ENCODE data around the gene PARD3.
"Not testable (repeated sequence)": the region's sequence is repeated elsewhere in the genome, so short reads cannot be mapped to it uniquely, and the experiment has no call there.

PARD3 gene

GRCh38 chr10:34707656-34708055 is 107.4 kb downstream of the PARD3 start:
- DNase-seq = no peak

- DNase-seq = not testable (repeated sequence)
Observed at GRCh38 chr10:34706992-34707391, 108.1 kb downstream of the PARD3 start.

- DNase-seq = no peak
Observed at GRCh38 chr10:34706147-34706546, 108.9 kb downstream of the PARD3 start.

GRCh38 chr10:34705563-34705962 is 109.5 kb downstream of the PARD3 start:
- DNase-seq = no peak

GRCh38 chr10:34704526-34705184 is 110.4 kb downstream of the PARD3 start:
- DNase-seq = no peak

- DNase-seq = no peak
Observed at GRCh38 chr10:34702982-34703381, 112.1 kb downstream of the PARD3 start.

- DNase-seq = no peak
Observed at GRCh38 chr10:34702093-34702937, 112.8 kb downstream of the PARD3 start.

- no peak for DNase-seq
Observed at GRCh38 chr10:34701194-34701593, 113.9 kb downstream of the PARD3 start.

- not testable (repeated sequence) for DNase-seq
Observed at GRCh38 chr10:34700752-34701151, 114.3 kb downstream of the PARD3 start.

GRCh38 chr10:34699904-34700517 is 115.1 kb downstream of the PARD3 start:
- DNase-seq = no peak

- DNase-seq = no peak
Observed at GRCh38 chr10:34698979-34699378, 116.1 kb downstream of the PARD3 start.

- no peak for DNase-seq
Observed at GRCh38 chr10:34698248-34698831, 116.8 kb downstream of the PARD3 start.

GRCh38 chr10:34697351-34698247 is 117.5 kb downstream of the PARD3 start:
- DNase-seq = no peak

GRCh38 chr10:34696423-34696822 is 118.7 kb downstream of the PARD3 start:
- peak in 1 of 5 donors; percentile 36 for DNase-seq

GRCh38 chr10:34690383-34691049 is 124.6 kb downstream of the PARD3 start:
- no peak for DNase-seq

GRCh38 chr10:34689053-34689452 is 126.0 kb downstream of the PARD3 start:
- no peak for DNase-seq

GRCh38 chr10:34687434-34688210 is 127.5 kb downstream of the PARD3 start:
- DNase-seq = no peak

- no peak for DNase-seq
Observed at GRCh38 chr10:34682580-34682979, 132.5 kb downstream of the PARD3 start.

GRCh38 chr10:34681933-34682332 is 133.2 kb downstream of the PARD3 start:
- DNase-seq = no peak

GRCh38 chr10:34679177-34679576 is 135.9 kb downstream of the PARD3 start:
- DNase-seq = no peak

GRCh38 chr10:34677591-34677990 is 137.5 kb downstream of the PARD3 start:
- no peak for DNase-seq
